ENCODE results near the gene CENATAC.

DNA sequence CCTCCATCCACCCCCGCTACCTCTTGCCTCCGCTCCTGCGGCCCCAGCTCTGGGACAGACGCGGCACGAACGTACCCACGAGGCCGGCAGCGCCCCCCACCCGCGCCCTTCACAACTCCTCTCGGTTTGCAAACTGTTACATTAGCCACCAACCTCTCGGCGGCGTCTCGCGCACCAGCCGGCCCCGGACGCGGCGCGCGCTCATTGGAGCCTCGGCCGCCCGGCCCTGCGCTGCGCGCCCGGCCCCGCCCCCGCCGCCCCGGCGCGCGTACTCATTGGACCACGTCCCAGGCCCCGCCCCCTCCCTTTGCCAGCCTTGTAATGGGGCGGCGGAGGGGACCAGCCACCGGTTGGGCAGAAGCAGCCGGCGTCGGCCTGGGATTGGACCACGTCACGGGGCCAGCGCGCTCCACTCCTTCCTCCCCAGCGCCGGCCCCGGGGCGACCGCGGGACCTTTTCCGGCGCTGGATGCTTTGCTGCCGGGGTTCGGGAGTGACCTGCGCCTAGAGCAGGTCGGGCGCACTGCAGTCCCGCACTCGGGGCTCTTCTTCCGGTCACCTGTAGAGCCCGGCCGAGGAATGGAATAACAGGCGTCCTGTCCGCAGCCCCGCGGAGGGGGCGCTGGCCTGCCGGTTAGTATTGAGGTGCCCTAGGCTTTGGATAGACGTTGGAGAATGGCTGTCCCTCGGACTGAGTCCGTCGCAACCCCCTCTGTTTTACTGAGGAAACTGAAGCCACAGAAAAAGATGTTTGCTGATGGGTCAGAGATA, 59.2 kb downstream of the CENATAC start, which contains the start of gene HYOU1:
- TF ChIP-seq POLR2A (IDR thresholded peaks at IDR 0.05; ENCODE audit: low read depth, low read length) (peak; percentile 96), TAF1 (IDR thresholded peaks at IDR 0.05; ENCODE audit: borderline replicate concordance, low read depth, low read length) (peak; percentile 62; the same call in 1 of the 2 replicates)
